ENCODE results near the gene FAM98C.

The FAM98C gene

GRCh38 chr19:38381138-38381537 is 21.8 kb upstream of the FAM98C start:
- TF ChIP-seq ZFX (IDR thresholded peaks at IDR 0.05; ENCODE audit: borderline replicate concordance) (no peak), CTCF (IDR thresholded peaks at IDR 0.05) (no peak)

GRCh38 chr19:38383184-38383583 is 19.7 kb upstream of the FAM98C start:
- no peak for TF ChIP-seq ZFX (IDR thresholded peaks at IDR 0.05; ENCODE audit: borderline replicate concordance)
- no peak for TF ChIP-seq CTCF (IDR thresholded peaks at IDR 0.05)
- peak overlapping the region; percentile 38 for H3K27ac ChIP-seq

More at GRCh38 chr19:38381138-38381537, 21.8 kb upstream of the FAM98C start:
- no peak overlapping the region; the same call in 1 of the 2 replicates for H3K27ac ChIP-seq

GRCh38 chr19:38383743-38384142 is 19.1 kb upstream of the FAM98C start:
- TF ChIP-seq CTCF (IDR thresholded peaks at IDR 0.05) (no peak), ZFX (IDR thresholded peaks at IDR 0.05; ENCODE audit: borderline replicate concordance) (no peak)
- H3K27ac ChIP-seq, result peak overlapping the region; percentile 38

GRCh38 chr19:38384209-38385027 is 18.5 kb upstream of the FAM98C start:
- peak overlapping the region; percentile 38 for H3K27ac ChIP-seq
- TF ChIP-seq CTCF (IDR thresholded peaks at IDR 0.05) (peak; percentile 60), ZFX (IDR thresholded peaks at IDR 0.05; ENCODE audit: borderline replicate concordance) (no peak)

GRCh38 chr19:38385057-38385803 is 17.7 kb upstream of the FAM98C start:
- TF ChIP-seq CTCF (IDR thresholded peaks at IDR 0.05) (peak; percentile 15; the same call in 1 of the 2 replicates), ZFX (IDR thresholded peaks at IDR 0.05; ENCODE audit: borderline replicate concordance) (no peak)
- 0 out of 2 replicates have a peak overlapping the region, but pooled peaks have one; percentile 38 for H3K27ac ChIP-seq

GRCh38 chr19:38385804-38386257 is 17.1 kb upstream of the FAM98C start:
- H3K27ac ChIP-seq, result no peak overlapping the region
- TF ChIP-seq CTCF (IDR thresholded peaks at IDR 0.05) (no peak), ZFX (IDR thresholded peaks at IDR 0.05; ENCODE audit: borderline replicate concordance) (no peak)

Measured in 22Rv1 (cell line).